Keratinocyte (primary cell): ENCODE measurements around the gene GFRA4. TPM values are rescaled to one million over a fixed set of nuclear protein-coding genes. Genes with fewer than 3 reads are reported as not detected.

Experiments
- DNase-seq: peaks from one replicate; pipeline ENCODE4 v3.0.0-alpha.2; 2011; ENCODE audit warnings: low read depth, missing footprints, low spot score
- FAIRE-seq: peaks from 2 replicates; lab custom pipeline; 2011; peaks lifted over from hg19 to GRCh38; lab: Jason Lieb, UNC
- H2AFZ ChIP-seq: 2 replicates; pipeline ENCODE4 v1.6.0; 2012; ENCODE audit warnings: low read length, control low read depth, inconsistent platforms; ENCODE audit not compliant: control insufficient read depth
- H3K27ac ChIP-seq: 2 replicates; pipeline ENCODE4 v1.5.1; 2011; ENCODE audit warnings: low read length; ENCODE audit not compliant: control insufficient read depth, insufficient read depth
- H3K27me3 ChIP-seq: 3 replicates; pipeline ENCODE4 v1.6.0; 2011; ENCODE audit warnings: low read length; ENCODE audit not compliant: control insufficient read depth, insufficient read depth; ENCODE audit errors: extremely low read depth
- H3K36me3 ChIP-seq, 2 experiments: 2 replicates in 1 of 2; 3 replicates in 1 of 2; pipeline ENCODE4 v1.5.1; 2011; ENCODE audit warnings: low read length in 2 of 2, mild to moderate bottlenecking in 1 of 2; ENCODE audit not compliant: control insufficient read depth in 2 of 2, insufficient read depth in 2 of 2; ENCODE audit errors: extremely low read depth in 1 of 2
- H3K4me1 ChIP-seq: 3 replicates; pipeline ENCODE4 v1.5.1; 2011; ENCODE audit warnings: low read length; ENCODE audit not compliant: control insufficient read depth, insufficient read depth; ENCODE audit errors: extremely low read depth
- H3K4me2 ChIP-seq: 3 replicates; pipeline ENCODE4 v1.6.0; 2011; ENCODE audit warnings: low read depth, low read length; ENCODE audit not compliant: control insufficient read depth, insufficient read depth; ENCODE audit errors: extremely low read depth
- H3K4me3 ChIP-seq, 3 experiments: fragments of 200-600 bp in 1 of 3; sonication (generic) in 1 of 3; 2 replicates in 2 of 3; 3 replicates in 1 of 3; pipeline ENCODE4 v1.5.1; 2011 to 2016; ENCODE audit warnings: low read length in 3 of 3, mild to moderate bottlenecking in 3 of 3, control low read depth in 2 of 3, inconsistent platforms in 1 of 3, low read depth in 1 of 3, mixed read lengths in 1 of 3, mixed run types in 1 of 3, moderate library complexity in 1 of 3; ENCODE audit not compliant: control insufficient read depth in 2 of 3, insufficient read depth in 2 of 3; ENCODE audit errors: extremely low read depth in 1 of 3
- H3K79me2 ChIP-seq: 2 replicates; pipeline ENCODE4 v1.6.0; 2012; ENCODE audit warnings: low read length; ENCODE audit not compliant: control insufficient read depth, insufficient read depth
- H3K9ac ChIP-seq: 3 replicates; pipeline ENCODE4 v1.6.0; 2011; ENCODE audit warnings: low read length; ENCODE audit not compliant: control insufficient read depth, insufficient read depth; ENCODE audit errors: extremely low read depth
- H3K9me1 ChIP-seq: 3 replicates; pipeline ENCODE4 v1.6.0; 2011; ENCODE audit warnings: low read length; ENCODE audit not compliant: control insufficient read depth, insufficient read depth; ENCODE audit errors: extremely low read depth
- H3K9me3 ChIP-seq: 2 replicates; pipeline ENCODE4 v1.5.1; 2012; ENCODE audit warnings: low read depth, low read length; ENCODE audit not compliant: control insufficient read depth
- H4K20me1 ChIP-seq: 3 replicates; pipeline ENCODE4 v1.6.0; 2011; ENCODE audit warnings: low read length; ENCODE audit not compliant: control insufficient read depth, insufficient read depth; ENCODE audit errors: extremely low read depth
- EZH2 ChIP-seq: IDR thresholded peaks from one replicate; pipeline ENCODE4 v1.6.1; 2012; ENCODE audit warnings: inconsistent platforms, mild to moderate bottlenecking, low read length, moderate library complexity
- dilution Hi-C: fragments of 300-500 bp; cut with MboI; formaldehyde crosslinking; loops from one replicate; pipeline ENCODE4 v1.7.0; 2020; ENCODE audit warnings: low sequenced_read_pairs; ENCODE audit not compliant: extremely low pct_ligation_motif_present
- polyA plus RNA-seq, 5 experiments: library from polyadenylated mRNA; depleted of rRNA in 3 of 5; stranded (reverse) in 3 of 5; stranded (forward) in 1 of 5; unstranded in 1 of 5; fragments of >200 nt; gene quantifications; 1 replicate in 1 of 5; 2 replicates in 3 of 5; 3 replicates in 1 of 5; pipeline versions ENCODE4 v1.2.1 to v1.2.3, GENCODE V29; 2011 to 2012; ENCODE audit warnings: missing spikeins in 2 of 5, low read depth in 1 of 5, low replicate concordance in 1 of 5
- TF ChIP-seq, protein P1 (sequence below), 3 experiments: IDR thresholded peaks in 1 of 3; conservative IDR thresholded peaks in 1 of 3; optimal IDR thresholded peaks in 1 of 3; 2 replicates in 2 of 3; 3 replicates in 1 of 3; pipeline versions ENCODE3 to v1.5.1; 2011; ENCODE audit warnings: low read length in 3 of 3, mild to moderate bottlenecking in 3 of 3, moderate library complexity in 2 of 3, control low read depth in 1 of 3, inconsistent platforms in 1 of 3; ENCODE audit not compliant: insufficient read depth in 2 of 3; ENCODE audit errors: extremely low read depth in 1 of 3

Gene GFRA4
- polyA plus RNA-seq, 1 donor (not counting 4 experiments of a cell fraction or from before 2014, with no cell fraction given), result not detected

DNA sequence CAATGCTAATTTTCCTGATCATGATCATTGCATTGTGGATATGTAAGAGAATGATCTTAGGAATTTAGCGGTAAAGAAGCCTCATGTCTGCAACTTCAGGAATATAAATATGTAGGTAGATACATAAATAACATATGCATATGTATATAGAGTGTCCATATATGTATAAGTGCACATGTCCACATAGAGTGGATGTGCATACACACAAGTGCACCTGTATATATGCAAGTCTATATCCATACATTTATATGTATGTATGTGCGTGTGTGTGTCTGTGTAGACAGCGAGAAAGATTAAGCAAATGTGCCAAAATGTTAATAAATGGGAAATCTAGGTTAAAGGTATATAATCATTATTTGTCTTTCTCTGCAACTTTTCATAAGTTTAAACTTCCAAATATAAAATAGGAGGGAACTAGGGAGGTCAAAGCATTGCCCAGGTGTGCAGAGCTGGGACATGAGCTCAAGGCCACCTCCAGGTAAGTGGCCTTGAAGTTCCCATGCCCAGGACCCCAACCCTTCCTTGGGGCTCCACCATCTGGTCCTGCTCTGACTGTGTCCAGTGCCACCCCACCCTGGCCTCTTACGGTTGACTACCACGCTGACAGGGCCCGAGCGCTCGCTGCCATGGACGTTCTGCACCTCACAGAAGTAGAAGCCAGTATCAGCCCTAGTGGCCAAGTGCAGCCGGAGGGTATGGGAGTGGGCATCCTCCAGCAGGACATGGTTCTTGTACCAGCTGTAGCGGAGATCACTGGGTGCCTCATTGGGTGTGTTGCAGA, 39.6 kb upstream of the GFRA4 start:
- no peaks in the 10 kb centered on the region for H4K20me1 ChIP-seq
- no peak overlapping the region for H3K4me2 ChIP-seq
- DNase-seq, result no peak
- no peak overlapping the region for H3K4me3 ChIP-seq
- no peaks in the 10 kb centered on the region for H3K9me3 ChIP-seq
- H3K9me1 ChIP-seq, result no peaks in the 10 kb centered on the region
- no peak for FAIRE-seq
- H3K4me1 ChIP-seq, result no peaks in the 10 kb centered on the region
- H3K79me2 ChIP-seq, result no peaks in the 10 kb centered on the region
- dilution Hi-C loops, result no loop called here
- H3K27me3 ChIP-seq, result peaks cover 4% of the 10 kb centered on the region
- no peak overlapping the region for H3K27ac ChIP-seq
- H3K9ac ChIP-seq, result no peak overlapping the region
- TF ChIP-seq EZH2, result no peak
- TF ChIP-seq, protein P1, sequence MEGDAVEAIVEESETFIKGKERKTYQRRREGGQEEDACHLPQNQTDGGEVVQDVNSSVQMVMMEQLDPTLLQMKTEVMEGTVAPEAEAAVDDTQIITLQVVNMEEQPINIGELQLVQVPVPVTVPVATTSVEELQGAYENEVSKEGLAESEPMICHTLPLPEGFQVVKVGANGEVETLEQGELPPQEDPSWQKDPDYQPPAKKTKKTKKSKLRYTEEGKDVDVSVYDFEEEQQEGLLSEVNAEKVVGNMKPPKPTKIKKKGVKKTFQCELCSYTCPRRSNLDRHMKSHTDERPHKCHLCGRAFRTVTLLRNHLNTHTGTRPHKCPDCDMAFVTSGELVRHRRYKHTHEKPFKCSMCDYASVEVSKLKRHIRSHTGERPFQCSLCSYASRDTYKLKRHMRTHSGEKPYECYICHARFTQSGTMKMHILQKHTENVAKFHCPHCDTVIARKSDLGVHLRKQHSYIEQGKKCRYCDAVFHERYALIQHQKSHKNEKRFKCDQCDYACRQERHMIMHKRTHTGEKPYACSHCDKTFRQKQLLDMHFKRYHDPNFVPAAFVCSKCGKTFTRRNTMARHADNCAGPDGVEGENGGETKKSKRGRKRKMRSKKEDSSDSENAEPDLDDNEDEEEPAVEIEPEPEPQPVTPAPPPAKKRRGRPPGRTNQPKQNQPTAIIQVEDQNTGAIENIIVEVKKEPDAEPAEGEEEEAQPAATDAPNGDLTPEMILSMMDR (optimal IDR thresholded peaks at IDR 0.05 in 1 of 3, IDR thresholded peaks at IDR 0.05 in 1 of 3, conservative IDR thresholded peaks at IDR 0.05 in 1 of 3; ENCODE audit: extremely low read depth in 1 of 3, insufficient read depth in 2 of 3, low read length in 3 of 3), result no peak
- no peaks in the 10 kb centered on the region for H3K36me3 ChIP-seq
- H2AFZ ChIP-seq, result no peak overlapping the region

DNA sequence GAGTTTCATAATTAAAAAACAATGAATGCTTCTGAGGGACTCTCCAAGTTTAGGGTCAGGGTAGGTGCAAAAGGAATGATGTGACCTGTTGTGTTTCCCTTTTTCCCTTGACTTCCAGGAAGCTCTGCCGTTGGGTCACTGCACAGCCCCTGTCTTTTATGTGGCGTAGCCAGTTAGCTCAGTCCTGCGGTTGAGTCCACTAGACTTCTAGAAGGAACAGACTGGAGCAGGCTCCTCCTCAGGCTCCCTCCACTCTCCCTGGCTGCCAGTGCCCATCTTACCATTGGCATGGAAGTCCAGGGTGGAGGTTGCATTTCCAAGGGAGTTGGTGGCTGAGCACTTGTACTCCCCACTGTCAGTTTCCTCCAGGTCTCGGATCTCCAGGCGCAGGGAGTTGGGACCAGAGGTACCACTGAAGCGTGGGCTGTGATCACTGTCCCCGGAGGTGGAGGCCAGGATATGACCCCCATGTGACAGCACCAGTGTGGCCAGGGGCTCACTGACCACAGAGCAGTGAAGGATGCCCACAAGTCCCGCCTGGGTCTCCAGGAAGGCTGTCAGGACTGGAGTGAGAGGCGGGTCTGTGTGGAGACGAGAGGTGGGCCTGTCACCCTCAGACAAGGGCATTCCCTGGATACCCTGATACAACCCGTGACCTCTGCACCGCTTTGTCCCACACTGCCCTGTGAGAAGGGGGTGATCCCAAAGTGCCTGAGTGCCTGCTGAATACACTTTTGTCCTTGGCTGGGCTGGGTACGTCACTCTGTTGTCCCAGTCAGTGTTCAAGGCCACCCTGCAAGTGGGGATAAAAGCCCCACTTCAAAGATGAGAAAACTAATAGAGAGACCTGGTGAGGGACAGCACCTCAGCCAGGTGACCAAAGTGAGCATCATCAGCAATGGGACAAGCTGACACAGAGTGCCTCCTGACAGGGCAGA, 38.1 kb upstream of the GFRA4 start:
- no peaks in the 10 kb centered on the region for H3K79me2 ChIP-seq
- H3K9ac ChIP-seq, result no peak overlapping the region
- dilution Hi-C loops, result no loop called here
- no peaks in the 10 kb centered on the region for H3K9me1 ChIP-seq
- TF ChIP-seq, protein P1 (optimal IDR thresholded peaks at IDR 0.05 in 1 of 3, IDR thresholded peaks at IDR 0.05 in 1 of 3, conservative IDR thresholded peaks at IDR 0.05 in 1 of 3; ENCODE audit: extremely low read depth in 1 of 3, insufficient read depth in 2 of 3, low read length in 3 of 3), result no peak
- no peak for TF ChIP-seq EZH2
- H3K4me3 ChIP-seq, result no peak overlapping the region
- peaks cover 4% of the 10 kb centered on the region for H3K27me3 ChIP-seq
- H3K27ac ChIP-seq, result no peak overlapping the region
- no peaks in the 10 kb centered on the region for H3K9me3 ChIP-seq
- H2AFZ ChIP-seq, result no peak overlapping the region
- FAIRE-seq, result no peak
- DNase-seq, result no peak
- H4K20me1 ChIP-seq, result no peaks in the 10 kb centered on the region
- no peaks in the 10 kb centered on the region for H3K36me3 ChIP-seq
- H3K4me1 ChIP-seq, result no peaks in the 10 kb centered on the region
- no peak overlapping the region for H3K4me2 ChIP-seq
